ENCODE measurements around the gene SLC12A5. TPM values are rescaled to one million over a fixed set of nuclear protein-coding genes. Genes with fewer than 3 reads are reported as not detected.

The SLC12A5 gene
- total RNA-seq, 3 donors from 2014 or later = not detected

GRCh38 chr20:46028110-46028509, 905 bp upstream of the SLC12A5 start:
- Mint-ChIP-seq H3K36me3 (ENCODE audit: insufficient read depth) (no peaks in the 10 kb centered on the region), H3K27me3 (ENCODE audit: low read depth) (peaks cover 71% of the 10 kb centered on the region), H3K4me1 (ENCODE audit: low read depth) (peaks cover 5% of the 10 kb centered on the region), H3K9me3 (no peaks in the 10 kb centered on the region), H3K4me3 (no peak overlapping the region)
- DNase-seq (no peak), ATAC-seq (no peak)

- Mint-ChIP-seq H3K9me3 (no peaks in the 10 kb centered on the region), H3K4me3 (no peak overlapping the region), H3K4me1 (ENCODE audit: low read depth) (no peaks in the 10 kb centered on the region), H3K36me3 (ENCODE audit: insufficient read depth) (no peaks in the 10 kb centered on the region), H3K27me3 (ENCODE audit: low read depth) (peaks cover 73% of the 10 kb centered on the region)
- DNase-seq (no peak), ATAC-seq (no peak)
Measured at GRCh38 chr20:46030284-46031013, 1.4 kb downstream of the SLC12A5 start.

GRCh38 chr20:46031014-46031569, 2.1 kb downstream of the SLC12A5 start:
- DNase-seq = no peak
- no peaks in the 10 kb centered on the region for H3K36me3 Mint-ChIP-seq (ENCODE audit: insufficient read depth)
- H3K4me1 Mint-ChIP-seq (ENCODE audit: low read depth) = no peaks in the 10 kb centered on the region
- H3K9me3 Mint-ChIP-seq = no peaks in the 10 kb centered on the region
- ATAC-seq = no peak
- H3K4me3 Mint-ChIP-seq = no peak overlapping the region
- H3K27me3 Mint-ChIP-seq (ENCODE audit: low read depth) = peaks cover 74% of the 10 kb centered on the region

- no peaks in the 10 kb centered on the region for H3K9me3 Mint-ChIP-seq
- ATAC-seq (peak in 1 of 2 donors; percentile 41), DNase-seq (no peak)
- no peak overlapping the region for H3K4me3 Mint-ChIP-seq
- no peaks in the 10 kb centered on the region for H3K4me1 Mint-ChIP-seq (ENCODE audit: low read depth)
- no peaks in the 10 kb centered on the region for H3K36me3 Mint-ChIP-seq (ENCODE audit: insufficient read depth)
- H3K27me3 Mint-ChIP-seq (ENCODE audit: low read depth) = peaks cover 72% of the 10 kb centered on the region
Measured at GRCh38 chr20:46031701-46032254, 2.8 kb downstream of the SLC12A5 start.

DNA sequence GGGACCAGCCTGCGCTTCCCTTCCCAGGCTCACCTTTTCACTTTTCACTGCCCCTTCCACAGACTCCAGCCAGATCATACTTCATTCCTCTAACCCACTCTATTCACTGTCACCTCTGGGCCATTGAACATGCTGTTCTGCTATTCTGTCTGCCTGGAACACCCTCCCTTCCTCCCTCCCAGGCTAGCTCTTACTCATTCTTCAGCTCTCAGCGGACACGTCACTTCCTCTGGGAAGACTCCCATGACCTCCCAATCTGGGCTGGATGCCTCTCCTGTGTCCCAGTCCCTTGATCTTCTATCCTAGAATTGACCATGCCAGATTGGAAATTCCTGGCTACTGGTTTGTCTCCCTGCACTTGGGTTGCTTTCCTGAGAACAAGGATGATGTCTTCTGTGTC, 5.0 kb downstream of the SLC12A5 start:
- Mint-ChIP-seq H3K4me3 (no peak overlapping the region), H3K36me3 (ENCODE audit: insufficient read depth) (no peaks in the 10 kb centered on the region), H3K9me3 (no peaks in the 10 kb centered on the region), H3K27me3 (ENCODE audit: low read depth) (peaks cover 65% of the 10 kb centered on the region), H3K4me1 (ENCODE audit: low read depth) (no peaks in the 10 kb centered on the region)
- no peak for DNase-seq
- ATAC-seq = no peak

- Mint-ChIP-seq H3K4me1 (ENCODE audit: low read depth) (no peaks in the 10 kb centered on the region), H3K9me3 (no peaks in the 10 kb centered on the region), H3K36me3 (ENCODE audit: insufficient read depth) (no peaks in the 10 kb centered on the region), H3K27me3 (ENCODE audit: low read depth) (peaks cover 56% of the 10 kb centered on the region), H3K4me3 (no peak overlapping the region)
- no peak for DNase-seq
- ATAC-seq = no peak
Measured at GRCh38 chr20:46035253-46035652, 6.2 kb downstream of the SLC12A5 start.

DNA sequence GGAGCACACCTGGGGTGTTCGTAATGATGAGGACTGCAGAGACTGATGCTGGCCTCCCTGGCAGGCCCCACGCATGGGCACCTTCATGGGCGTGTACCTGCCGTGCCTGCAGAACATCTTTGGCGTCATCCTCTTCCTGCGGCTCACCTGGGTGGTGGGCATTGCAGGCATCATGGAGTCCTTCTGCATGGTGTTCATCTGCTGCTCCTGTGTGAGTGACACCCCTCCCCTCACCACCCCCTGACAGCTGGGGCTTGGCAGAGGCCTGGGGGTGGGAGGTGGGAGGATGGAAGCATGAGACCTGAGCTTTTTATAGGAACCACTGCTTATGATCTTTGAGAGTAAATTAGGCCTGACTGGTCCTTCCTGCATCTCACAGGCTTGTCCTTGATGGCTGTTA, 6.7 kb downstream of the SLC12A5 start:
- H3K27me3 Mint-ChIP-seq (ENCODE audit: low read depth) = peaks cover 56% of the 10 kb centered on the region

GRCh38 chr20:46036370-46036769, 7.4 kb downstream of the SLC12A5 start:
- H3K9me3 Mint-ChIP-seq = no peaks in the 10 kb centered on the region
- no peaks in the 10 kb centered on the region for H3K36me3 Mint-ChIP-seq (ENCODE audit: insufficient read depth)
- H3K4me1 Mint-ChIP-seq (ENCODE audit: low read depth) = no peaks in the 10 kb centered on the region
- no peak overlapping the region for H3K4me3 Mint-ChIP-seq
- DNase-seq = no peak
- H3K27me3 Mint-ChIP-seq (ENCODE audit: low read depth) = peaks cover 57% of the 10 kb centered on the region
- ATAC-seq = no peak

More for the DNA sequence above, 6.7 kb downstream of the SLC12A5 start:
- no peaks in the 10 kb centered on the region for H3K9me3 Mint-ChIP-seq
- H3K4me3 Mint-ChIP-seq = no peak overlapping the region
- no peak for DNase-seq
- ATAC-seq = no peak
- H3K4me1 Mint-ChIP-seq (ENCODE audit: low read depth) = no peaks in the 10 kb centered on the region
- H3K36me3 Mint-ChIP-seq (ENCODE audit: insufficient read depth) = no peaks in the 10 kb centered on the region

DNA sequence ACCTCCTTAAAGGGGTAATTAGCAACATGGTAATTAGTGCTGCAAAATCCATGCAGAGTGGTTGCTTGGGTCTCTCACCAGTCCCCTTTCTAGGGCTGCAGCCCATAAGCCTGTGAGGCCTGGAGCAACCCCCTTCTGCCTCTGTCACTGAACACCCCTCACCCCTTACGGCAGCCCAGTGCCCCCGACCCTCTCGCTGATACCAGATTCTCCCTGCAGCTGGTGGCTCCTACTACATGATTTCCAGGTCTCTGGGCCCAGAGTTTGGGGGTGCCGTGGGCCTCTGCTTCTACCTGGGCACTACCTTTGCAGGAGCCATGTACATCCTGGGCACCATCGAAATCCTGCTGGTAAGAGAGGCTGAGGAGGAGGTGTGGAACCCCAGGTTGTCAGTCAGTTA, 8.0 kb downstream of the SLC12A5 start:
- no peaks in the 10 kb centered on the region for H3K36me3 Mint-ChIP-seq (ENCODE audit: insufficient read depth)

DNA sequence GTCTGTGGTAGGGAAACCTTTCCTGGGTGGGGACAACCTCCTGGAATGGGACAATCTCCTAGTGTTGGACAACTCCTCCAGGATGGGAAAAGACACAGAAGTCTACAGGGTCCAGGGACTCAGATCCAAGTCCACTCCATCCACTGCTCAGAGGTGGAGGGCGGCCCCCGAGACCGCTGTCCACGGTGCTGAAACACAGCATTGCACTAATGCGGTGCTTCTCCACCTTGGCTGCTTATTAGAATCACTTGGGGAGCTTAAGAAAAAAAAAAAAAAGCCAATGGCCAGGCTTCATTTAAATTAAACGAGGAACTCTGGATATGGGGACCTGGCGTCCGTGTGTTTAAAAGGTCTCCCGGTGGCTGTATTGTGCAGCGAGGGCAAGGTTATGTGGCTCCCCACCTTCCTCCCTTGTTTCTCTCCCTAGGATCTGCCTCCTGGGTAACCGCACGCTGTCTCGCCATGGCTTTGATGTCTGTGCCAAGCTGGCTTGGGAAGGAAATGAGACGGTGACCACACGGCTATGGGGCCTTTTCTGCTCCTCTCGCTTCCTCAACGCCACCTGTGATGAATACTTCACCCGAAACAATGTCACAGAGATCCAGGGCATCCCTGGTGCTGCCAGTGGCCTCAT, 12.0 kb downstream of the SLC12A5 start:
- Mint-ChIP-seq H3K36me3 (ENCODE audit: insufficient read depth) (no peaks in the 10 kb centered on the region), H3K9me3 (no peaks in the 10 kb centered on the region), H3K4me3 (no peak overlapping the region), H3K27me3 (ENCODE audit: low read depth) (peaks cover 53% of the 10 kb centered on the region), H3K4me1 (ENCODE audit: low read depth) (no peaks in the 10 kb centered on the region)
- DNase-seq = peak; percentile 18
- no peak for ATAC-seq

More for the DNA sequence above, 8.0 kb downstream of the SLC12A5 start:
- Mint-ChIP-seq H3K27me3 (ENCODE audit: low read depth) (peaks cover 64% of the 10 kb centered on the region), H3K9me3 (no peaks in the 10 kb centered on the region), H3K4me1 (ENCODE audit: low read depth) (no peaks in the 10 kb centered on the region), H3K4me3 (no peak overlapping the region)
- DNase-seq (no peak), ATAC-seq (no peak)

- no peaks in the 10 kb centered on the region for H3K4me1 Mint-ChIP-seq (ENCODE audit: low read depth)
- peaks cover 56% of the 10 kb centered on the region for H3K27me3 Mint-ChIP-seq (ENCODE audit: low read depth)
- ATAC-seq = no peak
- DNase-seq = no peak
- H3K36me3 Mint-ChIP-seq (ENCODE audit: insufficient read depth) = no peaks in the 10 kb centered on the region
- H3K4me3 Mint-ChIP-seq = no peak overlapping the region
- no peaks in the 10 kb centered on the region for H3K9me3 Mint-ChIP-seq
Measured at GRCh38 chr20:46043556-46043955, 14.5 kb downstream of the SLC12A5 start.

DNA sequence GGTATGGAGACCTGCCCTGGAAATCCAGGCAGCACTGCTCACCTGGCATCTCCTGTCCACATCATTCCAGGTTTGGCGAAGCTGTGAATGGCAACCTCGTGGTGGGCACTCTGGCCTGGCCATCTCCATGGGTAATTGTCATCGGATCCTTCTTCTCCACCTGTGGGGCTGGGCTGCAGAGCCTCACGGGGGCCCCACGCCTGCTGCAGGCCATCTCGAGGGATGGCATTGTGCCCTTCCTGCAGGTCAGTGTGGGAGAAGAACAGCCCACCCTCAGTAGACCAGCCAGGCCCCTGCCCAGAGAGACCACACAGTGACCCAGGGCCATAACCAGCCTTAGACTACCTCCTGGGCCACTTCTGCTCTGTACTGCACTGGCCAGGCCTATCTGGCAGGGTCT, 15.9 kb downstream of the SLC12A5 start:
- Mint-ChIP-seq H3K36me3 (ENCODE audit: insufficient read depth) (no peaks in the 10 kb centered on the region), H3K4me3 (no peak overlapping the region), H3K27me3 (ENCODE audit: low read depth) (peaks cover 57% of the 10 kb centered on the region), H3K9me3 (no peaks in the 10 kb centered on the region), H3K4me1 (ENCODE audit: low read depth) (no peaks in the 10 kb centered on the region)
- DNase-seq = no peak
- ATAC-seq = no peak

GRCh38 chr20:46046588-46047310, 17.7 kb downstream of the SLC12A5 start:
- Mint-ChIP-seq H3K36me3 (ENCODE audit: insufficient read depth) (no peaks in the 10 kb centered on the region), H3K4me3 (no peak overlapping the region), H3K9me3 (no peaks in the 10 kb centered on the region), H3K27me3 (ENCODE audit: low read depth) (peaks cover 47% of the 10 kb centered on the region), H3K4me1 (ENCODE audit: low read depth) (no peaks in the 10 kb centered on the region)
- ATAC-seq = no peak
- no peak for DNase-seq

DNA sequence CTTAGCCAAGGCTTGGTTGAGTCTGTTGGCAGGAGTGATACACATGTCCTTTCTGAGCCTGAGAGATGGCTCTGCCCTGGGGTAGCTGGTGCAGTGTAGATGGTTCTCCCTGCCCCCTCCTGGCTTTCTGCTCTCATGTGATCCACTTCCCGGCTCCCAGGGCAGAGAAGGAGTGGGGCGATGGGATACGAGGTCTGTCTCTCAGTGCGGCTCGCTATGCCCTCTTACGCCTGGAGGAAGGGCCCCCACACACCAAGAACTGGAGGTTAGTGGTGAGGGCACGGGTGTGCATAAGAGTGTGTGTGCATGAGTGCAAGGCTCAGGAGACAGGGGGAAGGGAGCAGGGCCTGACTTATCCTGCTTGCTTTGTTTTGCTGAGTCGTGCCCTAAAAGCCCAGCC, 18.8 kb downstream of the SLC12A5 start:
- no peak overlapping the region for H3K4me3 Mint-ChIP-seq
- H3K27me3 Mint-ChIP-seq (ENCODE audit: low read depth) = peaks cover 37% of the 10 kb centered on the region
- no peak for ATAC-seq
- no peaks in the 10 kb centered on the region for H3K4me1 Mint-ChIP-seq (ENCODE audit: low read depth)
- no peaks in the 10 kb centered on the region for H3K36me3 Mint-ChIP-seq (ENCODE audit: insufficient read depth)
- no peak for DNase-seq
- no peaks in the 10 kb centered on the region for H3K9me3 Mint-ChIP-seq

Measured in activated T-cell treated with anti-CD3 and anti-CD28 coated beads, Interleukin-2, amount 50 U/mL, for 4 hours (primary cell).